HuH-7 (cell line): Measurements from ENCODE around the gene NCAPD2.

Experiments
- DNase-seq: peaks from one replicate; pipeline ENCODE4 v3.0.0; 2011; ENCODE audit warnings: low spot score

Gene NCAPD2, protein sequence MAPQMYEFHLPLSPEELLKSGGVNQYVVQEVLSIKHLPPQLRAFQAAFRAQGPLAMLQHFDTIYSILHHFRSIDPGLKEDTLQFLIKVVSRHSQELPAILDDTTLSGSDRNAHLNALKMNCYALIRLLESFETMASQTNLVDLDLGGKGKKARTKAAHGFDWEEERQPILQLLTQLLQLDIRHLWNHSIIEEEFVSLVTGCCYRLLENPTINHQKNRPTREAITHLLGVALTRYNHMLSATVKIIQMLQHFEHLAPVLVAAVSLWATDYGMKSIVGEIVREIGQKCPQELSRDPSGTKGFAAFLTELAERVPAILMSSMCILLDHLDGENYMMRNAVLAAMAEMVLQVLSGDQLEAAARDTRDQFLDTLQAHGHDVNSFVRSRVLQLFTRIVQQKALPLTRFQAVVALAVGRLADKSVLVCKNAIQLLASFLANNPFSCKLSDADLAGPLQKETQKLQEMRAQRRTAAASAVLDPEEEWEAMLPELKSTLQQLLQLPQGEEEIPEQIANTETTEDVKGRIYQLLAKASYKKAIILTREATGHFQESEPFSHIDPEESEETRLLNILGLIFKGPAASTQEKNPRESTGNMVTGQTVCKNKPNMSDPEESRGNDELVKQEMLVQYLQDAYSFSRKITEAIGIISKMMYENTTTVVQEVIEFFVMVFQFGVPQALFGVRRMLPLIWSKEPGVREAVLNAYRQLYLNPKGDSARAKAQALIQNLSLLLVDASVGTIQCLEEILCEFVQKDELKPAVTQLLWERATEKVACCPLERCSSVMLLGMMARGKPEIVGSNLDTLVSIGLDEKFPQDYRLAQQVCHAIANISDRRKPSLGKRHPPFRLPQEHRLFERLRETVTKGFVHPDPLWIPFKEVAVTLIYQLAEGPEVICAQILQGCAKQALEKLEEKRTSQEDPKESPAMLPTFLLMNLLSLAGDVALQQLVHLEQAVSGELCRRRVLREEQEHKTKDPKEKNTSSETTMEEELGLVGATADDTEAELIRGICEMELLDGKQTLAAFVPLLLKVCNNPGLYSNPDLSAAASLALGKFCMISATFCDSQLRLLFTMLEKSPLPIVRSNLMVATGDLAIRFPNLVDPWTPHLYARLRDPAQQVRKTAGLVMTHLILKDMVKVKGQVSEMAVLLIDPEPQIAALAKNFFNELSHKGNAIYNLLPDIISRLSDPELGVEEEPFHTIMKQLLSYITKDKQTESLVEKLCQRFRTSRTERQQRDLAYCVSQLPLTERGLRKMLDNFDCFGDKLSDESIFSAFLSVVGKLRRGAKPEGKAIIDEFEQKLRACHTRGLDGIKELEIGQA (N-terminal part only)

DNA sequence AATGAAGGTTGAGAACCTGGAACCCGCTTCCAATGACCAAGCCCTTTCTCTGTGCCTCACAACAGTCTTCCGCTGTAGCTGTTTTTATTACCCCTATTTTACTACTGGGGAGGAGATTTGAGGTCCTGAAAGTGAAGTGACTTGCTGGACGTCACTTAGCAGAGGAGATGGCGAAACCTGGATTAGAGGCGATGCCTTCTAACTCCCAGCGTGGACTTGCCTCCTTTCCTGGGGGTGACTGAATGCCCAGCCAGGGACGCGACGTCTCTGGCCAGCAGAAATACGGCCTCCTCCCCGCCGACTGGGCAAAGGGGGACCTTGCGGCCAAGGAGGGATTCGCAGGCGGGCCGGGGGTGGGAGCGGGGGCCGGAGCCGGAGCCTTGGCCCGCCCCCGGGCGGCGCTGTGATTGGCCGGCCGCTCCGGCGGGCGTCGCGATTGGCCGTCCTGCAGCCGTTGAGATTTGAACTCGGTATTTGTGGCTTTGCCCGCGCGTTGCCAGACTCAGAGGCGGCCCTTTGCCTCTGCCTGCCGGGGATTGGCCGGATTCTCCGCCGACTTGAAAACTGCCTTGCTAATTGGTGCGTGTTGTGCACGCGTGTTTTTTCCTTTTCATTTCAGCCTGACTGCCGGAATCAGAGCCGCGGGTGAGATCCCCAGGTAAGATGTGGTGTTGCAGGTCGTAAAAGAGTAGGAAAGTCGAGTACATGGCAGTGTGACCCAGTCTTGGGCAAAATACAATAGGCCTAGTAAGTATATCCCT is at the start of gene NCAPD2:
Gene NCAPD2, plus strand, starts transcription at position 606 of the 761 bp plus-strand sequence. CDS start 997 bp downstream, outside the sequence.
- DNase-seq = peak; percentile 84

DNA sequence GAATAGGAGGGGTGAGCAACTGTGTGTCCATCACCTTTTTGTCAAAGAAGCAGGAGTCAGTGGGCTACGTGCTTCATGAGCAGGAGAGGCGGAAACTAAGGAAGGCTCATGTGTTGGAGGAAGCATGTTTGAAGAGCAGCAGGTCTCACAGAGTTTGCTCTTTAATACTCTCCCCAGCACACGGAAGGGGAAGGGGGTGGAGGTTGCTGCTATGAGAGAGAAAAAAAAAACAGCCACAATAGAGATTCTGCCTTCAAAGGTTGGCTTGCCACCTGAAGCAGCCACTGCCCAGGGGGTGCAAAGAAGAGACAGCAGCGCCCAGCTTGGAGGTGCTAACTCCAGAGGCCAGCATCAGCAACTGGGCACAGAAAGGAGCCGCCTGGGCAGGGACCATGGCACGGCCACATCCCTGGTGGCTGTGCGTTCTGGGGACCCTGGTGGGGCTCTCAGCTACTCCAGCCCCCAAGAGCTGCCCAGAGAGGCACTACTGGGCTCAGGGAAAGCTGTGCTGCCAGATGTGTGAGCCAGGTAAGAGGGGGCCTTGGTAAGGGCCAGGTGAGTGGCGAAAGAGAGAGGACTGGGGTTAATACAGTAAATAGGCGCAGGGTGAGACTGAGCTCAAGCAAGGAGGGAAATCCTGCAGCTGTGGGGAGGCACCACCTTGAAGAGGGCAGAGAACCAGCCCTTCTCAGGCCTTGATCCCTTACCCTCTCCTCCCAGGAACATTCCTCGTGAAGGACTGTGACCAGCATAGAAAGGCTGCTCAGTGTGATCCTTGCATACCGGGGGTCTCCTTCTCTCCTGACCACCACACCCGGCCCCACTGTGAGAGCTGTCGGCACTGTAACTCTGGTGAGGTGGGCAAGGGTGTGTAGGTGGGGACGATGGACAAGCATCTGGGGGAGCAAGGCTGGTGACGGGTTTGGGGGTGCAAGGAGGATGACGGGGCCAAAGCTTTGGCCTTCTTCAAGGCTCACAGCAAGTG is 48.9 kb upstream of the NCAPD2 start, which contains the start of gene CD27:
Gene CD27, plus strand, starts transcription at position 252 of the 985 bp plus-strand sequence. Its CDS starts 141 bp downstream, at position 393.
- DNase-seq = no peak

DNA sequence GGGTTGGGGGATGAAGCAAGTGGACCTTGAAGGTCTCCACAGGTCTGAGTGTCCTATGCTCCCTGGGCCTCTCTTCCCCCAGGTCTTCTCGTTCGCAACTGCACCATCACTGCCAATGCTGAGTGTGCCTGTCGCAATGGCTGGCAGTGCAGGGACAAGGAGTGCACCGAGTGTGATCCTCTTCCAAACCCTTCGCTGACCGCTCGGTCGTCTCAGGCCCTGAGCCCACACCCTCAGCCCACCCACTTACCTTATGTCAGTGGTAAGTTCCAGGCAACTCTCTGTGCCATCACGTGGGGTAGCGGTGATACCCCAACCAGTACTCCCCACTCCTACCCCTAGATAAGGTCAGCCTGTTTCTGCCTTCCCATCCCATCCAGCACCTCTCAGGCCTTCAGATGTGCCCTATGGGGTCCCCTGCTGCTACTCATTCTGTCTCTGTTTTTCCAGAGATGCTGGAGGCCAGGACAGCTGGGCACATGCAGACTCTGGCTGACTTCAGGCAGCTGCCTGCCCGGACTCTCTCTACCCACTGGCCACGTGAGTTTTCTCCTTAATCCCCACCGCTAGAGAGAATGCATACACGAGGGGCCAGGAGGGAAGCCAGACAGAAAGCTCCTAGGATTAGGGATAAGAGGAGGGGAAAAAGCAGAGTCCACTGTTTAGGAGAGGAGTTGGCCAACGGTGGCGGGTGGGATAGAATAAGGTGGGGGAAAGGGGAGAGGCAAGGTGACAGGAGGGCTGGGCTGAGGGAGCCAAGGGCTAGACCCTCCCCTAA is 43.6 kb upstream of the NCAPD2 start:
- DNase-seq = no peak

DNA sequence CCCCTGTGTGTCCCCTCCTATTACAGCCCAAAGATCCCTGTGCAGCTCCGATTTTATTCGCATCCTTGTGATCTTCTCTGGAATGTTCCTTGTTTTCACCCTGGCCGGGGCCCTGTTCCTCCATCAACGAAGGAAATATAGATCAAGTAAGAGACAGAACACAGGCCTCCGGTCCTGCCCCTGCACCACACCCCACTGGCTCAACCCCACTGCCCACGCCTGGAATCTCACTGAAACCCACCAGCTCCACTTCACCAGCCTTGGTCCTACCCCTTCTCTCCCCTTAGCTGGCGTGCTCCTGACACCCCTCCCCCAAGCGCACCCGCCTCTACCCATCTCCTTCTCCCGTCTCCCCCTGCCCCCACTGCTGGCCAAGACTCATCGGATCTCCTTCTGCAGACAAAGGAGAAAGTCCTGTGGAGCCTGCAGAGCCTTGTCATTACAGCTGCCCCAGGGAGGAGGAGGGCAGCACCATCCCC is 43.0 kb upstream of the NCAPD2 start:
- no peak for DNase-seq

DNA sequence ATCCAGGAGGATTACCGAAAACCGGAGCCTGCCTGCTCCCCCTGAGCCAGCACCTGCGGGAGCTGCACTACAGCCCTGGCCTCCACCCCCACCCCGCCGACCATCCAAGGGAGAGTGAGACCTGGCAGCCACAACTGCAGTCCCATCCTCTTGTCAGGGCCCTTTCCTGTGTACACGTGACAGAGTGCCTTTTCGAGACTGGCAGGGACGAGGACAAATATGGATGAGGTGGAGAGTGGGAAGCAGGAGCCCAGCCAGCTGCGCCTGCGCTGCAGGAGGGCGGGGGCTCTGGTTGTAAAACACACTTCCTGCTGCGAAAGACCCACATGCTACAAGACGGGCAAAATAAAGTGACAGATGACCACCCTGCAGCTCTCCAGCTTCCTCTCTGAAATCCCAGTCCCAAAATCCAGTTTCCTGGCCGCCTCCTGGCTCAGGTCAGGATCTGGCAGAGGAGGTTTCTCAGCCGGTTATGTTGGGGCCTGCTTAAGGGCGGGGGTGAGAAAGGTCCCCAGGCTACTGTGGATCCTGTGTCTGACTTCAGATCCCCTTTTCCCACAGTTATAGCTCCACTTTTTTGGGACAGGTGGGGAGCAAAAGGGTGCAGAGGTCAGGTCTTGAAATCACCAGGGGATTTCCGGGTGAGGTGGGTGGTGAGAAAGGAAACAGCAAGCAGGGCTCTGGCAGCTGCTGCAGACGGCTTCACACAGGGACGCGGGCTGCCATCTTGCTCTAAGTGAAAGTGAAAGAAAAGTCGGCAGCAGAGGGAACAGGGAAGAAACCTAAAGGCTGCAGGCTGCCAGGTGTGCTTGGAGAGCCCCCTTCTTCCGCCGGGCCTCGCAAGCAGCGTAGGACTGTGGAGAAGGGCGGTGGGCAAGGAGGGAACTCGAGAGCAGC is 42.3 kb upstream of the NCAPD2 start, which contains the start of gene TAPBPL:
Gene TAPBPL, plus strand, starts transcription at position 695 of the 897 bp plus-strand sequence. CDS start 207 bp downstream, outside the sequence.
- peak; percentile 43 for DNase-seq

DNA sequence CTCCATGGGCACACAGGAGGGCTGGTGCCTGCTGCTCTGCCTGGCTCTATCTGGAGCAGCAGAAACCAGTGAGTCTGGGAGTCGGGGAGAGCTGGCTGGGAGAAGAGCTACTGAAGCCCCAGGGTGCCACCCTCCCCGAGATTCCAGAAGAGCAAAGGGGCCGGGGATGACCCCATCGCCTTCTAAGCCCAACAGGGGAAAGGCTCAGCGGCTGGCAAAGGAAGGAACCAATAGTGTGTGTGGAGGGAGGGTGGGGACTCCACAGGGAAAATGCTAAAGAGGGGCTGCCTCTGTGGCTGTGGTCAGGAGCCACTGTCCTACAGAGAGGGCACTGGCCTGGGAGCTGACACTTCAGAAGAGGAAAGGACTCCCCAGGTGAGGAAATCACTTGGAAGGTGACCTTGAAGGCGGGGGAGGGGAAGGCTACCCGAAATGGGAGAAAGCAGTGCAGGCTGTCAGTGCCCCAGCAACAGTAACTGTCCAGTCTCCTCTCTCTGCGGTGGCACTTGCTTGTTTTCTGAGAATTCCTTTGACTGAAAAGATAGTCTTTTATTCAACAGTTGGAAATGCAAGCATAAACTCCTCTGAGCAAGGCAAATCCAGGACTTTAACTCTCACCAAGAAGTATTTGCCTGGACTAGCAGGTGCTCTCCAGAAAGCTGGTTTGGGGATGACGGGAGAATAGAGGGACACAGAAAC is 41.5 kb upstream of the NCAPD2 start:
- DNase-seq = no peak

DNA sequence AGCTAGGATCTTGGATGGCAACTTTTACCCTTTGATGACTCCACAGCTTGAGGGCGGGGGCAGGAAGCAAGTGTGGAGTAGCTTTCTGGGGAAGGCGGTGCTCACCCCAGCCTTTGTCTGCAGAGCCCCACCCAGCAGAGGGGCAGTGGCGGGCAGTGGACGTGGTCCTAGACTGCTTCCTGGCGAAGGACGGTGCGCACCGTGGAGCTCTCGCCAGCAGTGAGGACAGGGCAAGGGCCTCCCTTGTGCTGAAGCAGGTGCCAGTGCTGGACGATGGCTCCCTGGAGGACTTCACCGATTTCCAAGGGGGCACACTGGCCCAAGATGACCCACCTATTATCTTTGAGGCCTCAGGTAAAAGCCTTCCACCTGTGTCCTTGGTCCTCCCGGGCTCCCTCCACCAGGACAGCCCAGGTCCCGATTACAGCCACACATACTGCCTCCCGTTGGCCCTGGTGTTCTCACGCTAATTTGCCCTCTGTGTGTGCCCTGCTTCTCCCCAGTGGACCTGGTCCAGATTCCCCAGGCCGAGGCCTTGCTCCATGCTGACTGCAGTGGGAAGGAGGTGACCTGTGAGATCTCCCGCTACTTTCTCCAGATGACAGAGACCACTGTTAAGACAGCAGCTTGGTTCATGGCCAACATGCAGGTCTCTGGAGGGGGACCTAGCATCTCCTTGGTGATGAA is 40.8 kb upstream of the NCAPD2 start:
- DNase-seq = no peak

DNA sequence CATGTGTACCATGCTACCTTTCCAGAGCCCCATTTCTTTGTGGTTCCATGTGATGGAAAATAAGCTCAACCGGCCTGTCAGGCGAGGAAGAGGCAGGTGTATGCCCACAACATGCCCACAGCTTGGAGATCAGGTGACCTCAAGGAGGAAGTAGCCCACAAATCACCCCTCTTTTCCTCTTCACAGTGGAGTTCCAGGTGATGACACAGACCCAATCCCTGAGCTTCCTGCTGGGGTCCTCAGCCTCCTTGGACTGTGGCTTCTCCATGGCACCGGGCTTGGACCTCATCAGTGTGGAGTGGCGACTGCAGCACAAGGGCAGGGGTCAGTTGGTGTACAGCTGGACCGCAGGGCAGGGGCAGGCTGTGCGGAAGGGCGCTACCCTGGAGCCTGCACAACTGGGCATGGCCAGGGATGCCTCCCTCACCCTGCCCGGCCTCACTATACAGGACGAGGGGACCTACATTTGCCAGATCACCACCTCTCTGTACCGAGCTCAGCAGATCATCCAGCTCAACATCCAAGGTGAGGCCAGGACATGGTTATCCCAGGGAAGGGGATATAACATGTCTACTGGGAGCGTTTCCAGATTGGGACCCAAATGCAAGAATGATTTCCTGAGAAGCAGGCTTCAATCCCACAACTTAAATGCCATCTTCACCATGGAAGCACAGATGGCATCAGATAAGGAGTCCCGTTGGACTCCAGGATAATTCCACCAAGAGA is 36.5 kb upstream of the NCAPD2 start:
- no peak for DNase-seq

DNA sequence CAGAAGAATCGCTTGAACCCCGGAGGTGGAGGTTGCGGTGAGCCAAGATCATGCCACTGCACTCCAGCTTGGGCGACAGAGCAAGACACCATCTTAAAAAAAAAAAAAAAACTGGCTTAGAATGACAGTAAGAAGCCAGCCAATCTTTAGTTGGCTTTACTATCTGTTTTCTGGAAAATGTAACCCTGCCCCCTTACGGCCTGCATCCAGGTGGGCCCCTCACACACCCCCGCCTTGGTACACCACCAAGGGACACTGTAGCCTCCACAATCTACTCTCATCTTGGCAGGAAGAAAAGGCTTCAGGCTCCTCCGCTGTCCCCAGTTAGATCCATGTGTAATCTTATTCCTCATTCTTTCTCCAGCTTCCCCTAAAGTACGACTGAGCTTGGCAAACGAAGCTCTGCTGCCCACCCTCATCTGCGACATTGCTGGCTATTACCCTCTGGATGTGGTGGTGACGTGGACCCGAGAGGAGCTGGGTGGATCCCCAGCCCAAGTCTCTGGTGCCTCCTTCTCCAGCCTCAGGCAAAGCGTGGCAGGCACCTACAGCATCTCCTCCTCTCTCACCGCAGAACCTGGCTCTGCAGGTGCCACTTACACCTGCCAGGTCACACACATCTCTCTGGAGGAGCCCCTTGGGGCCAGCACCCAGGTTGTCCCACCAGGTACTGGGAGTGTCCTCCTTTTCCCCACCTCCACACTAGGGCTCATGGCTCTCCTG is 35.5 kb upstream of the NCAPD2 start:
- no peak for DNase-seq

DNA sequence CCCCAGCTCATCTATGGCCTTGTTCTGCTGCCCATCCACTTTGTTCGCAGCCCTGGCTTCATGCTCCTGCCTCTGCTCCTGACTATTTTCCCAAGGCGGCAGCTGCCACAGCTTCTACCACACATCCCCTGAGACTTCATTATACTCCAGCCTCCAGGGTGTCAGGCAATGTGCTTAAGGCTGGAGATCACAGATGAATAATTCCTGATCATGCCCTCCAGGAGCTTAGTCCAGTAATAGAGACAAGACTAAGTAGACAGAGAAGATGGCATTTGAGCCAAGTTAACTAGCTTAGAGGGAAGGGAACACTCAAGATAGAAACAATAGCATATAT is 34.9 kb upstream of the NCAPD2 start:
- DNase-seq = no peak

DNA sequence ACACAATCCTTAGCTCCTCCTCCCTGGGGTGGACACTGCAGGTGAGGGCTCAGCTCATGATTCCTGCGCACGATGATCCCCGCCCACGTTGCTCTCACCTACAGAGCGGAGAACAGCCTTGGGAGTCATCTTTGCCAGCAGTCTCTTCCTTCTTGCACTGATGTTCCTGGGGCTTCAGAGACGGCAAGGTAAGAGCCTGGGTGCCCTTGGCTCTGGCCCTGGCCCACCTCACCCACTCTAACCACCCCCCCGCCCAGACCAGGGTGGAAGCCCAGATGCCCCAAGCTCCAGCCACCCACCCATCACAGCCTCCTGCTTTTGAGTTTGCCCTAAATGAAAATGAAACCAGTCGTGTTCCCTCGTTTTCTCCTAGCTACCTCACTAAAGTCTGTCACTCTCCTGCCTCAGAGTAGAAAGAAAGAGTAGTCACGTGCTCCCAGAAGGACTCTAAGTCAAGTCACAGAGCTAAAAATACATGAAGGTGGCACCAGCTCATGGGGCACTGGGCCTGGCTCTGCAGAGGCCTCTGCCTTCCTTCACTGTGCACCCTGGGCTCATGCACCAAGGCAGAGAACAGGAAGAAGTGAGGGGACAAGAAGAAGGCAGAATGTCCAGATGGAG is 33.0 kb upstream of the NCAPD2 start:
- DNase-seq = no peak

DNA sequence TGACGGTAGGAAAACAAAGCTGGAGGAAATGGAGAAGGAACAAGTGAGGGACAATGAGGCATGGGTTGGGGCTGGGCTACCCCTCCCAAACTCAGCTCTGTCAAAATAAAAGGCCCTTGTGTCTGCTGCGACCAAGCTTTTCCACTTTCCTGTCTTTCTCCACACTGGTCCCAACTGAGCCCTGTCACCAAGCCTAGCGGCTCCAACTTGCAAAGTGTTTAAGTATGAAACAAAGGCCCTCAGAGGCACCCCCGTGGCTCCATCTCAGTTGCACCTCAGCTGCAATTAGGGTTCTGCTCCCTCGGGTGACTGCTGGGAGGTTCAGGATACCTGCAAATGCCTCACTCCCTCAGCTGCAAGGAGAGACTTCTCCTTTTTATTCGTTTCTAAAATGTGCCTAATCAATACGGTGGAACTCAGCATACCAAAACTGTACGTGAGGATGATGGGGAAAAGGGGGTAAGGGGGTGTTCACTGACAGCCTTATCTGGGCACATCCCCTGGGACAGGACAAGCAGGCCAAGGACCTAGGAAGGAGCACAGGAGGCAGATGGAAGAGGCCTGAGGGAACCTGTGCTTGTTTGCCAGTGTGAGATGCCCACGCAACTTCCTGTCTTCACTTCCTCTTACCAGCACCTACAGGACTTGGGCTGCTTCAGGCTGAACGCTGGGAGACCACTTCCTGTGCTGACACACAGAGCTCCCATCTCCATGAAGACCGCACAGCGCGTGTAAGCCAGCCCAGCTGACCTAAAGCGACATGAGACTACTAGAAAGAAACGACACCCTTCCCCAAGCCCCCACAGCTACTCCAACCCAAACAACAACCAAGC is 32.3 kb upstream of the NCAPD2 start:
- no peak for DNase-seq

DNA sequence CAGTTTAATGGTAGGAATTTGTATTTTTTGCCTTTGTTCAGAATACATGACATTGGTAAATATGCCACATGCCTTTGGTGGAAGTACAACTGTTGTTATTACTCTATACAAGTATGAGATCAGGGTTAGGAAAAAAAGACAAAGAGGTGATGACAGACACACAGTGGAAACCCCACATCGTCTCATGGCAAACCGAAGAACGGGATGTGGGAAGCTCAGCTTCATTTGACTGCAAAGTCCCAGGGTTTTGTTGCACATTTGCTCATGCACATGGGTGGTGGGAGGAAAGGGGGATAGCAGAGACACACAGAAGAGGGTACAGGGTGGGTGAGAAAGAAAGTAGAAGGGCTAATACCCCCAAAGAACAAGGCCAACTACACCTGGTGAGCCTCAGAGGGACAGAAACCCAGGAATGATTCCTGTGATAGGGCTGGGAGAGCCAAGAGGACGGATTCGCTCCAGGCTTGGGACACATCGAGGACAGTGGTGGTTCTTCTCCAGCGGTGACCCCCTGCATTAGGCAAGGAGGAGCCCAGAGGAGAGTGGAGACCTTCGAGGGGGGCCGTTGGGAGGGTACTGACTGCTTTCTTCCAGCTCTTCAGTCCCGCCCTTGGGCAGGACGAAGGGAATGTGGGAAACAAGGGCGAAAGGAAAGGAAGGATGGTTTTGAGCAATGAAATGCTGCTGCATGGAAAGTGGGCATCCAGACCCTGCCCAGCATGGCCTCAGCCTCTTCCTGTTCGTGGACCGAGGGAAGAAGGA is 31.5 kb upstream of the NCAPD2 start:
- no peak for DNase-seq
